Keratinocyte (primary cell): ENCODE data around the gene TTC38. TPM values are rescaled to one million over a fixed set of nuclear protein-coding genes. Genes with fewer than 3 reads are reported as not detected.

ENCODE experiments used
- DNase-seq: peaks from one replicate; pipeline ENCODE4 v3.0.0-alpha.2; 2011; ENCODE audit warnings: low read depth, missing footprints, low spot score
- FAIRE-seq: peaks from 2 replicates; lab custom pipeline; 2011; peaks lifted over from hg19 to GRCh38; lab: Jason Lieb, UNC
- H2AFZ ChIP-seq: 2 replicates; pipeline ENCODE4 v1.6.0; 2012; ENCODE audit warnings: low read length, control low read depth, inconsistent platforms; ENCODE audit not compliant: control insufficient read depth
- H3K27ac ChIP-seq: 2 replicates; pipeline ENCODE4 v1.5.1; 2011; ENCODE audit warnings: low read length; ENCODE audit not compliant: control insufficient read depth, insufficient read depth
- H3K27me3 ChIP-seq: 3 replicates; pipeline ENCODE4 v1.6.0; 2011; ENCODE audit warnings: low read length; ENCODE audit not compliant: control insufficient read depth, insufficient read depth; ENCODE audit errors: extremely low read depth
- H3K36me3 ChIP-seq, 2 experiments: 2 replicates in 1 of 2; 3 replicates in 1 of 2; pipeline ENCODE4 v1.5.1; 2011; ENCODE audit warnings: low read length in 2 of 2, mild to moderate bottlenecking in 1 of 2; ENCODE audit not compliant: control insufficient read depth in 2 of 2, insufficient read depth in 2 of 2; ENCODE audit errors: extremely low read depth in 1 of 2
- H3K4me1 ChIP-seq: 3 replicates; pipeline ENCODE4 v1.5.1; 2011; ENCODE audit warnings: low read length; ENCODE audit not compliant: control insufficient read depth, insufficient read depth; ENCODE audit errors: extremely low read depth
- H3K4me2 ChIP-seq: 3 replicates; pipeline ENCODE4 v1.6.0; 2011; ENCODE audit warnings: low read depth, low read length; ENCODE audit not compliant: control insufficient read depth, insufficient read depth; ENCODE audit errors: extremely low read depth
- H3K4me3 ChIP-seq, 3 experiments: fragments of 200-600 bp in 1 of 3; sonication (generic) in 1 of 3; 2 replicates in 2 of 3; 3 replicates in 1 of 3; pipeline ENCODE4 v1.5.1; 2011 to 2016; ENCODE audit warnings: low read length in 3 of 3, mild to moderate bottlenecking in 3 of 3, control low read depth in 2 of 3, inconsistent platforms in 1 of 3, low read depth in 1 of 3, mixed read lengths in 1 of 3, mixed run types in 1 of 3, moderate library complexity in 1 of 3; ENCODE audit not compliant: control insufficient read depth in 2 of 3, insufficient read depth in 2 of 3; ENCODE audit errors: extremely low read depth in 1 of 3
- H3K79me2 ChIP-seq: 2 replicates; pipeline ENCODE4 v1.6.0; 2012; ENCODE audit warnings: low read length; ENCODE audit not compliant: control insufficient read depth, insufficient read depth
- H3K9ac ChIP-seq: 3 replicates; pipeline ENCODE4 v1.6.0; 2011; ENCODE audit warnings: low read length; ENCODE audit not compliant: control insufficient read depth, insufficient read depth; ENCODE audit errors: extremely low read depth
- H3K9me1 ChIP-seq: 3 replicates; pipeline ENCODE4 v1.6.0; 2011; ENCODE audit warnings: low read length; ENCODE audit not compliant: control insufficient read depth, insufficient read depth; ENCODE audit errors: extremely low read depth
- H3K9me3 ChIP-seq: 2 replicates; pipeline ENCODE4 v1.5.1; 2012; ENCODE audit warnings: low read depth, low read length; ENCODE audit not compliant: control insufficient read depth
- H4K20me1 ChIP-seq: 3 replicates; pipeline ENCODE4 v1.6.0; 2011; ENCODE audit warnings: low read length; ENCODE audit not compliant: control insufficient read depth, insufficient read depth; ENCODE audit errors: extremely low read depth
- EZH2 ChIP-seq: IDR thresholded peaks from one replicate; pipeline ENCODE4 v1.6.1; 2012; ENCODE audit warnings: inconsistent platforms, mild to moderate bottlenecking, low read length, moderate library complexity
- dilution Hi-C: fragments of 300-500 bp; cut with MboI; formaldehyde crosslinking; loops from one replicate; pipeline ENCODE4 v1.7.0; 2020; ENCODE audit warnings: low sequenced_read_pairs; ENCODE audit not compliant: extremely low pct_ligation_motif_present
- polyA plus RNA-seq, 5 experiments: library from polyadenylated mRNA; depleted of rRNA in 3 of 5; stranded (reverse) in 3 of 5; stranded (forward) in 1 of 5; unstranded in 1 of 5; fragments of >200 nt; gene quantifications; 1 replicate in 1 of 5; 2 replicates in 3 of 5; 3 replicates in 1 of 5; pipeline versions ENCODE4 v1.2.1 to v1.2.3, GENCODE V29; 2011 to 2012; ENCODE audit warnings: missing spikeins in 2 of 5, low read depth in 1 of 5, low replicate concordance in 1 of 5
- TF ChIP-seq, protein P1 (sequence below), 3 experiments: IDR thresholded peaks in 1 of 3; conservative IDR thresholded peaks in 1 of 3; optimal IDR thresholded peaks in 1 of 3; 2 replicates in 2 of 3; 3 replicates in 1 of 3; pipeline versions ENCODE3 to v1.5.1; 2011; ENCODE audit warnings: low read length in 3 of 3, mild to moderate bottlenecking in 3 of 3, moderate library complexity in 2 of 3, control low read depth in 1 of 3, inconsistent platforms in 1 of 3; ENCODE audit not compliant: insufficient read depth in 2 of 3; ENCODE audit errors: extremely low read depth in 1 of 3

The TTC38 gene
- polyA plus RNA-seq, 1 donor (not counting 4 experiments of a cell fraction or from before 2014, with no cell fraction given) = 11.4 TPM

DNA sequence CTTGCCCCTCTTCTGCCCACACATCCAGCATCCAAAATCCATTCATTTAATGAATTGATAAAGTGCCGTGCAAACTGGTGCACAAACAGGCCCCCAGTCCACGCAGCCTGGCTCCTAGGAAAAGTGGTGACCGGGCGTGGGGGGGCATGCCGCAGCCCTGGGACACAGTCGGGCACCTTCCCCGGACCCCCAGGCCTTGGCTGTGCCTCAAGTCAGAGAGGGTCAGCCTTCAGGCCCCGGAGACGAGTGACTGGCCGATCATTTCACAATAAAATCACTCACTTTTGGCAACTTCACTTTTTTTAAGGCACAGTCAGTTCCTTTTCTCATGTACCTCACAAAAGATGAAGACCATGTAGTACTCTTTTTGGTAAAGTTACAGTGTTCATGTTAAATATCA is 25.7 kb upstream of the TTC38 start:
- Histone ChIP-seq H4K20me1 (no peaks in the 10 kb centered on the region), H3K9ac (no peak overlapping the region), H3K27ac (no peak overlapping the region), H3K27me3 (no peaks in the 10 kb centered on the region), H3K4me3 (no peak overlapping the region), H2AFZ (no peak overlapping the region), H3K4me1 (no peaks in the 10 kb centered on the region), H3K9me3 (no peaks in the 10 kb centered on the region), H3K9me1 (no peaks in the 10 kb centered on the region), H3K79me2 (no peaks in the 10 kb centered on the region), H3K36me3 (peaks cover 0 to 5% of the 10 kb centered on the region in 2 experiments), H3K4me2 (no peak overlapping the region)
- FAIRE-seq (no peak), DNase-seq (no peak)
- no peak for TF ChIP-seq EZH2
- TF ChIP-seq, protein P1, sequence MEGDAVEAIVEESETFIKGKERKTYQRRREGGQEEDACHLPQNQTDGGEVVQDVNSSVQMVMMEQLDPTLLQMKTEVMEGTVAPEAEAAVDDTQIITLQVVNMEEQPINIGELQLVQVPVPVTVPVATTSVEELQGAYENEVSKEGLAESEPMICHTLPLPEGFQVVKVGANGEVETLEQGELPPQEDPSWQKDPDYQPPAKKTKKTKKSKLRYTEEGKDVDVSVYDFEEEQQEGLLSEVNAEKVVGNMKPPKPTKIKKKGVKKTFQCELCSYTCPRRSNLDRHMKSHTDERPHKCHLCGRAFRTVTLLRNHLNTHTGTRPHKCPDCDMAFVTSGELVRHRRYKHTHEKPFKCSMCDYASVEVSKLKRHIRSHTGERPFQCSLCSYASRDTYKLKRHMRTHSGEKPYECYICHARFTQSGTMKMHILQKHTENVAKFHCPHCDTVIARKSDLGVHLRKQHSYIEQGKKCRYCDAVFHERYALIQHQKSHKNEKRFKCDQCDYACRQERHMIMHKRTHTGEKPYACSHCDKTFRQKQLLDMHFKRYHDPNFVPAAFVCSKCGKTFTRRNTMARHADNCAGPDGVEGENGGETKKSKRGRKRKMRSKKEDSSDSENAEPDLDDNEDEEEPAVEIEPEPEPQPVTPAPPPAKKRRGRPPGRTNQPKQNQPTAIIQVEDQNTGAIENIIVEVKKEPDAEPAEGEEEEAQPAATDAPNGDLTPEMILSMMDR (optimal IDR thresholded peaks at IDR 0.05 in 1 of 3, IDR thresholded peaks at IDR 0.05 in 1 of 3, conservative IDR thresholded peaks at IDR 0.05 in 1 of 3; ENCODE audit: extremely low read depth in 1 of 3, insufficient read depth in 2 of 3, low read length in 3 of 3) = no peak
- dilution Hi-C loops = loop anchor here (5.0 kb wide), 1 partner anchor 95 kb away; no protein-coding TSS in a partner anchor

DNA sequence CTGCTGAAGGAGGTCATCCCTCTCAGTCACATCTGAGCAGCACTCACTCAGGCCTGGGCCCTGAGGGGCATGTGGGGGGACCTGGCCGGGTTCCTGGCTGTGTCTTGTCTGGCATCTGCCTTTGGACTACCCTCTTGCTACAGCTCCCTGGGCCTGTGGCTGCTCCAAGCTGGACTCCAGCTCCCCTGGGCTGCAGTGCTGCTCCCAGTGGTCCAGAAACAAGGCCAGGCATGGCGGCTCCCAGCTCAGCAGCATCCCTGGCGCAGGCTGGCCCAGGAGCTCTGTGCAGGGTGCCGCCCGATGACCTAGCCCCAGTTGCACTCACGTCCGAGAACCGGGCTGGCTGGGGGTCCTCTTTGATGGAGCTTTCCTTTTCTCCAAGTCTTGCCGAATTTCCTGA is 23.0 kb upstream of the TTC38 start:
- Histone ChIP-seq H3K9me3 (no peaks in the 10 kb centered on the region), H3K9ac (no peak overlapping the region), H3K4me2 (no peak overlapping the region), H2AFZ (no peak overlapping the region), H3K9me1 (no peaks in the 10 kb centered on the region), H4K20me1 (no peaks in the 10 kb centered on the region), H3K27ac (no peak overlapping the region), H3K79me2 (no peaks in the 10 kb centered on the region), H3K4me1 (peaks cover 3% of the 10 kb centered on the region), H3K27me3 (no peaks in the 10 kb centered on the region), H3K36me3 (peaks cover 0 to 4% of the 10 kb centered on the region in 2 experiments), H3K4me3 (no peak overlapping the region)
- no peak for TF ChIP-seq EZH2
- TF ChIP-seq, protein P1 (optimal IDR thresholded peaks at IDR 0.05 in 1 of 3, IDR thresholded peaks at IDR 0.05 in 1 of 3, conservative IDR thresholded peaks at IDR 0.05 in 1 of 3; ENCODE audit: extremely low read depth in 1 of 3, insufficient read depth in 2 of 3, low read length in 3 of 3) = no peak
- DNase-seq (no peak), FAIRE-seq (no peak)
- dilution Hi-C loops = loop anchor here (5.0 kb wide), 1 partner anchor 97 kb away; no protein-coding TSS in a partner anchor
